Myocyte (in vitro differentiated cells): Measurements from ENCODE around the gene CEP162. TPM values are rescaled to one million over a fixed set of nuclear protein-coding genes. Genes with fewer than 3 reads are reported as not detected.
"Not testable (repeated sequence)": the region's sequence is repeated elsewhere in the genome, so short reads cannot be mapped to it uniquely, and the experiment has no call there.

Source experiments
- DNase-seq: peaks from one replicate; pipeline ENCODE4 v3.0.0-alpha.2; 2012; ENCODE audit warnings: low read depth
- total RNA-seq: library from RNA; depleted of rRNA; stranded (reverse); fragments of >200 nt; gene quantifications from 2 replicates; pipeline ENCODE4 v1.2.3, GENCODE V29; 2014

Gene CEP162
- total RNA-seq, 1 donor from 2014 or later, result 10.1 TPM

DNA sequence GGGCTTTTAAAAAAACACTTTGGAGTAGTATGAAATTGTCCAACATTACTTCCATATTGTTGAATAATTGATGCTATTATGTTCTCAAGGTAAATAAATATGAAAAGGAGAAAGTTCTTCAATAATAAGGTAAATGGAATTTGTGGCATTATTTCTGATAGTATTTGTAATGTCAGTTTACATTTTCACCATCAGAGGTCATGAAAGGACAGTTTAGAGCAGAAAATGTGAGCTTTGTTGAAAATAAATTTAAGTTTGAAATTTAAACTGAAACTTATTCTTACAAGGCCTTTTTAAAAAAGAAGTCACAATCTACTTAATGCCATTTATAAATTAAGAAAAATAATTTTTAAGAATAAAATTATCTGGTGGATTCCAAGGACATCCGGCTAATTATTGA is 15.8 kb upstream of the CEP162 start:
- DNase-seq, result peak; percentile 55

DNA sequence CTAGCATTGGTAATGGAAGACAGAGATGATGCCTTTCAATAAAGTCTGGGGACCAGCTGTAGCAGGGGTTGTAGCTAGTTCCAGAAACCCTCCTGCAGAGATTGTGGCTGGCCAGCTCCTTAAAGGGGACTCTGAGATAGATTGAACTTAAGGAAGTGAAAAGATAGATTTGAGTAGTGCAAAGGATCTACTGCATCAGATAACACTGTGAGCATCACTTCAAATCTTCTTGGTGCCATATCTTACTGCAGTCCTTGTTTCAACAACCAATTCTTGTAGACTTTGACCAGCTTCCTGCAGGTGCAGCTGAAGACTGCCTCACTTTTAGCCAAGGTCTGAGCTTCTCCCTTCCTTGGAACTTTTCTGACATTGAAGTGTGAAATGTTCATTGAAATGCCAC is 14.8 kb upstream of the CEP162 start:
- DNase-seq, result no peak

DNA sequence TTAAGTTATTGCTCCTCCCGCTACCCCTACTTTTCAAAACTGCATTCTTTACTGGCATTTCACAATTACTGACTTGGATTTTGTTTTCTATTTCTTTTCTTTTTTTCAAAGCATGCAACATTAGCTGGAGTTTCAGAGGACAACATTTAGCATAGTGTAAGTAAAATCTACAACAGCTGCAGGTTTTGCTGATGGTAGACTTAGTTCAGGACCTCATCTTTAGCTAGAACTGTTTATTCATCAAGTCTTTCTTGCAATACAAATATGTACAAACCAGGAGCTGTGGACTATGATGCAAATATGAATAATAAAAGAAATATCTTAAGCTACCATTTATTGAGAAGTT is 728 bp upstream of the CEP162 start:
- no peak for DNase-seq

DNA sequence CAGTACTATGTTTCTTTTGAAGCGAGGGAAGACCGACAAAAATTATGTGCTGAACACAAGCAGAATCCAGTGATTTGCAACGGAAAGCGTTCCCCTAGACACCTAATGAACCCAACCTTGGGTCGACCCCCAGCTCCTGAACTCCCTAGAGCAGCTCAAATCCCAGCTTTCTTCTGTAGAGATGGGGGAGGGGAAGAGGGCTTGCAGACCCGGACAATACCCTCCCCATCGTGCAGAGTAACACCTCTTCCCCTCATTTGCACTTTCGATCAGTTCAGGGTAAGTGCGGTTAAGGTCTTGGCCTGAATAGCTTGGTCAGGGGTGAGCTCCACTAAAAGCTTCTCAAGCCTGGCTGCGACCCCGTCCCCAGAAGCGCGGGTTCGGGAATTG is 404 bp downstream of the CEP162 start:
- no peak for DNase-seq

DNA sequence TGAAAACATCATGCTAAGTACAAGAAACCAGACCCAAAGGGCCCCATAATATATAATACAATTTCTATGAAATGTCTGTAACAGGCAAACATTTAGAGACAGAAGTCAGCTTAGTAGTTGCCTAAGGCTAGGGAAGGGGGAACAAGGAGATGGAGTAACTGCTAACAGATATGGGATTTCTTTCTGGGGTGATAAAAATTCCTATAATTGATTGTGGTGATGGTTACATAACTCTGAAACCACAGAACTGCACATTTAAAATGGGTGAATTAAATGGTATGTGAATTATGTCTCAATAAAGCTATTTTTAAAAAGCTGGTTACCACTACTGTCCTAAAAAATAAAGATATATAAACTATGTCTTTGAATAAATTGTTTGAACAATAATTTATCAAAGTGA is 3.2 kb downstream of the CEP162 start:
- no peak for DNase-seq

DNA sequence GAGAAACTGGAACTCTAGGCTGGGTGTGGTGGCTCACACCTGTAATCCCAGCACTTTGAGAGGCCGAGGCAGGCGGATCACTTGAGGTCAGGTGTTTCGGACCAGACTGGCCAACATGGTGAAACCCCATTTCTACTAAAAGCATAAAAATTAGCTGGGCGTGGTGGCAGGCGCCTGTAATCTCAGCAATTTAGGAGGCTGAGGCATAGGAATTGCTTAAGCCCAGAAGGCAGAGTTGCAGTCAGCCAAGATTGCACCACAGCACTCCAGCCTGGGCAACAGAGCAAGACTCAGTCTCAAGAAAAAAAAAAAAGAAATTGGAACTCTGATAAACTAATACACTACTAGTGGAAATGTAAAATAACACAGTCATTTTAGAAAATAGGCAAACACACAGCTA is 3.8 kb downstream of the CEP162 start:
- not testable (repeated sequence) for DNase-seq

DNA sequence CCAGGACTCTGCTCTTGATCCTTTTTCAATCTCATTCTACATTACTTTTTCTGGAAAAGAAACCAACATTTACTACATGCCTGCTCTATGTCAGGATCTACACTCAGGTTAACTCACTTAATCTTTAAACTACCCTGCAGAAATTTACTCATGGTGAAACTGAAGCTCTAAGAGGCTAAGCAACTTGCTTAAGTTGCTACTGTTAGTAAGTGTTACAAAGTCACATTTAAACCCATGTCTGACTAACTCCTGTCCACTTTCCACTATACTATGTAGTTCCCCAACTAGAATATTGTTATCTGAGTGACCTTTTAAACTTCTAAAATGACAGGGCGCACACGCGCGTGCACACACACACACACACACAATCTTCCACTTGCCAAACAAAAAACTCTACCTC is 5.0 kb downstream of the CEP162 start:
- DNase-seq, result no peak

DNA sequence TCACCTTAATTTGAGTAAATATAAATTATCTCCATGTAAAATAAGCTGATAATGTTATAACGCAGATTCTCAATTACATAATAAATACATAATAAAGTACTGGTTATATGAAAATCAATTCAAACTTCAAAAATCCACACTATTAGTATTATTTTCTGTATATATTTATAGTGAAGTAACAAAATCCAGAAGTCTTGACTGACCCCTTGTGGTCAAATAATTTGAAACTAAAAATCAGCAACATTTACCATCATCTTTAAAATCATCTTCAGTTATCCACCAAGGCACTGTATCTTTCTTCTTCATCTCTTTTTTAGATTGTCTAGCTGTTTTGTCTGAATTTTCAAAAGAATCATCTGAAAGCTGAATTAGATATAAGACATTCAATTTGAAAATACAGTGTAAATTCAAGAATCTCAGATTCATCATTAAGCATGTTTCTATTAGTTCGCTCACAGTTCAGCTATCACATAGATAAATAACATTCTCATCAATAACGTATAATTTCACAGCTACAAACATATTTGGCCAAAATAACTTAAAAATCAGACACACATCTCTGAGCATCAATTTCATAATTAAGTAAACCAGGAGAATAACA is 6.5 kb downstream of the CEP162 start:
- DNase-seq, result peak; percentile 41

DNA sequence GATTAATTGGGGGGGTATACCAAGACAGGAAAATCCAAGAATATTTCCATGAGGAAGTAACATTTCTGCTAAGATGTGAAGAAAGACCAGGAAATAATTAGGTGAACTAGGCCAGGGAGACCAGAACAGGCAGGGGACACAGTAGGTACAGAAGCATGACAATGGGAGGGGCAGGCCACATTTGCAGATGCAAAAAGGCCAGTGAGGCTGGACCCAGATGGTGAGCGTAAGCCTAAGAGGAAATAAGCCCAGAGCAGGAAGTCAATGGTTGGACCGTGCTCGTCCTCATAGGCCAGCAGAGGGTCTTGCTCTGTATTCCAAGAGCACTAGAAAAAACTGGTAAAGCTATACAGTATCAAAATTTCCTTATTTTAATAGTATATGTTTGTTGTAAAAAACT is 9.4 kb downstream of the CEP162 start:
- DNase-seq, result no peak

DNA sequence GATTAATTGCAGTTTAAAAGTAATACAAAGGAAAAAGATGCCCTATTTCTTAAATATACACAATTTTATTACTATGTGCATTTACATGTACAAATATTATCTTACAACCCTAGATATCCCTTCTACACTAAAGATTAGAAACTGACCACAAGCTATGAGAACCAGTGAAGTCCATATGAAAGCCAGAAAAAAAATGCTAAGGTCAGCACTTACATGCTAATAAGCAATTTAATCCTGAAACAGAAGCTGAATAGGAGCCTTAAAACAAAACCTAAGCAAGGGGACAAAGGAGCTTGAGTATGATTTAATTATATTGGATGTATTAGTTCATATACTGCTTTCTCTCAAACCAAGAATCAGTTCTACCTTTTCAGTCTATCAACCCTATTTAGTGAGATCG is 14.2 kb downstream of the CEP162 start:
- no peak for DNase-seq

DNA sequence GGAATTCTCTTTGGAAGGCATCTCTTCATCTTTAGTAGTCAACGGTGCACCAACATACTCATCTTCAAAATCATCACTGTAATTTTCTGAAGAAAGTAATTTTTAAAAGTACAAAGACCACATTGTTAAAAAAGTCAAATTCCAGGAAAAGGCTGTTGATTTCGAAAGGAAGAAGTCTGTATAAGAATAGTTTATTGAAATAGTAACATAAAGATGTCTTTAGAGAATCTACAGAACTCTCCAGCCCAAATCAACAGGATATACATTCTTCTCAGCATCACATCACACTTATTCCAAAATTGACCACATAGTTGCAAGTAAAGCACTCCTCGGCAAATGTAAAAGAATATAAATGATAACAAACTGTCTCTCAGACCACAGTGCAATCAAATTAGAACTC is 23.4 kb downstream of the CEP162 start:
- DNase-seq, result no peak

DNA sequence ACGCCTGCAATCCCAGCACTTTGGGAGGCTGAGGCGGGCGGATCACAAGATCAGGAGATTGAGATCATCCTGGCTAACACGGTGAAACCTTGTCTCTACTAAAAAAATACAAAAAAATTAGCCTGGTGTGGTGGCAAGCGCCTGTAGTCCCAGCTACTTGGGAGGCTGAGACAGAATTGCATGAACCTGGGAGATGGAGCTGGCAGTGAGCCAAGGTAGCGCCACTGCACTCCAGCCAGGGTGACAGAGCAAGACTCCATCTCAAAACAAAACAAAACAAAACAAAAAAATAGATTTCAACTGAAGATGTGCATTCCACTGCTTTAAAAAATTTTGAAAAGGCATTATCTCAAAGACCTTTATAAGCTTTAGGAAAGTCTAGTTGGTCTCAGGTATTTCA is 27.5 kb downstream of the CEP162 start:
- not testable (repeated sequence) for DNase-seq

DNA sequence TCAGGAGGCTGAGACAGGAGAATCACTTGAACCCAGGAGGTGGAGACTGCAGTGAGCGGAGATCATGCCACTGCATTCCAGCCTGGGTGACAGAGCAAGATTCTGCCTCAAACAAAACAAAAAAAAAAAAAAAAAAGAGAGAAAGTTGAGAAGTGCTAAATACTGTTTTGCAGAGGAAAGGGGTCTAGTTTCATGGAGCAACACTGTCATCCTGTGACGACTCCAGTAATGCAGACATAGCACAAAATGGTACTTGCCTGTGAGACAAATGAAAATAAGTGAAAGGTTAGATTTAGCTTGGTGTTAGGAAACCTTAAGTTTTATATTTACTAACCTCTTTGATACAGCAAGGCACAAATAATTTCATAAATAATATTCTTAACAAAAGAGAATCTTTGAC is 29.7 kb downstream of the CEP162 start:
- no peak for DNase-seq

DNA sequence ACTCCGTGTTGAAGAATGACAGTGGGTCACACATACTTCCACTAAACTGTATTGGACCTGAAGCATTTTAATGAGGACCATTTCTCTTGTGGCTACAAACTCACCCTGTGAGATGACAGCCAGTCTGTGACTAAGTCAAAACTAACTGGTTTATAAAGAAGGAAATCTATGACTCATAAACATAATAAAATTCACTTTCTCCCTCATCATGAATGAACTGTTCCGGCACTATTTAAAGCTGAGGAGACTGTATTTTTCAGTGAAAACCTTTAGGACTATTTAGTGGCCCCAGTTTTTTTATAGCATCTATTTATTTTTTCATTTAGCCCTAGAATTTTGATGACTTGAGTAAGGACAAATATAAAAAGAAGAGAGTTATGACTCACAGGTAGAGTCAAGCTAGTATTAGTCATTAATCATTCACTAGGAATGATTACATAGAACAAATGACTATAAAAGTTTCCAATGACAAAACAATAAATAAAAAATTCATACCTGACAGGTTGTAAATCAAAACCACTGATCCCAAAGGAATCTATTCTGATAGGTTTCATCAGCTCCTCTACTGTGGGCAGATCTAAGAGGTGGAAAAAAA is 34.2 kb downstream of the CEP162 start:
- DNase-seq, result peak; percentile 26

DNA sequence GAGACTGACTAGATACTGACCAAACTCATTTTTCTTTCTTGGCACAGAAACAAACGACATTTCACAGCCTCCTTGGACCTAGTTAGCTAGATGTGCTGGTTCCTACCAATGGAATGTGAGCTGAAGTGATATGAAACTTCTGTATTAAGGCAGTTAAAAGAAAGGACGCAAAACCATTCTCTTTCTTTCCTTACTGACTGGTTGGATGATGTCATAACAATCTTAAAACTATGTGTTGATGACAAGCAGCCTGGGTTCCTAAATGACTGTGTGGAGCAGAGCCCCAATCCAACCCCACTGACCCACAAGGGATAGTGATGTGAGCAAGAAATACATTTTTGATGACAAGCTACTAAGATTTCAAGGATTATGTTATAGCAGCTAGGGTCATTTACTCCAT is 35.6 kb downstream of the CEP162 start:
- no peak for DNase-seq

DNA sequence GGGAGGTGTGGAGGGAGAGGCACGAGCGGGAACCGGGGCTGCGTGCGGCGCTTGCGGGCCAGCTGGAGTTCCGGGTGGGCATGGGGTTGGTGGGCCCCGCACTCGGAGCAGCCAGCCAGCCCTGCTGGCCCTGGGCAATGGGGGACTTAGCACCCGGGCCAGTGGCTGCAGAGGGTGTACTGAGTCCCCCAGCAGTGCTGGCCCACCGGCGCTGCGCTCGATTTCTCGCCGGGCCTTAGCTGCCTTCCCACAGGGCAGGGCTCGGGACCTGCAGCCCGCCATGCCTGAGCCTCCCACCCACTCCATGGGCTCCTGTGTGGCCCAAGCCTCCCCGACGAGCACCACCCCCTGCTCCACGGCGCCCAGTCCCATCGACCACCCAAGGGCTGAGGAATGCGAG is 38.1 kb downstream of the CEP162 start:
- DNase-seq, result not testable (repeated sequence)

DNA sequence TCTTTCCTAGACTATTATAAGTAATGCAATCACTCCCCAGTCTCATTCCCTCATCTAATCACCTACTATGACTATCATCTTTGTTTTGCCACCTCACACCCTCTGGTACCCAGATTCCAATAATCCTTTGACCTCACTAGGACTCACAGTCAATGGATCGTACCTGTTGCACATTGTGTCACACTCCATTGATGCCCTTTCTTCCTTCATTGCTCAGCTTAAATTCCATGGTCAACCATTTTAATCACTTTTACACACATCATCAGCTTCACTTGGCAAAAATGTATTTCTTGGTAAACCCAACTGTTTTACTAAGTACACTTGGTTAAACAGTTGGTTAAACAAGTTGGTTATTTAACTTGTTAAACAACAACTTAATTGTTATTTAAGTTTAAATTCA is 44.0 kb downstream of the CEP162 start:
- no peak for DNase-seq

DNA sequence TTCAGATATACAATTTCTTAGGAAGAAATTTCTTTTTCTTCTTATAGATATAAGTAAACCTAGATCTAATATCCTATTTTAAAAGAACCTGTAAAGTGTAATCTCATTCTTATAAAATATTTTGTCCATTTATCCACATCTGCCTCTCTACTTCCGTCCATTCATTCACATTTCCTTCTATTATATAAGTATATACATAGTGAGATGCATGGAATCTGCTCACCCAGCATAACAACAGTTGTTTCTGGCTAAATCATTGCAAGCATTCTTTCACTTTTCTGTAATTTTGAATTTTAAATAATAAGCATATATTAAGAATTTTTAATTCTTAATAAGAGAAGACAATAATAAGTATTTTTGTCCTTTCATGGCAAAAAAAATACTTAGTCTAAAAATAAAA is 45.4 kb downstream of the CEP162 start:
- no peak for DNase-seq

DNA sequence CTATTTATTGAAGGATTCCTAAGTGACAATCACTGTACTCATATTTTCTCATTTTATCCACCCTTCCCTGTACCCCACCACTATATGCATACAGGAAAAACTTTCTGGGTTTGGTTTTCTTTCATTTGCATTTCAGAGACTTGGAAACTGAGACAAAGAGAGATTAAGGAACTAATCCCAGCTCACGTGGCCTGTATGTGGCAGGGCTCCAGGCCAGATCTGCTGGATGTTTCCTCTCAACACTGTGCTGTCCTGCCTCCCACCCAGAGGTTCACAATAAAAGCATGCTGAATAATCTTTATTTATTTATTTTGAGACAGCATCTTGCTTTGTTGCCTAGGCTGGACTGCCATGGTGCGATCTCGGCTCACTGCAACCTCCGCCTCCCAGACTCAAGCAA is 50.2 kb downstream of the CEP162 start:
- DNase-seq, result no peak

DNA sequence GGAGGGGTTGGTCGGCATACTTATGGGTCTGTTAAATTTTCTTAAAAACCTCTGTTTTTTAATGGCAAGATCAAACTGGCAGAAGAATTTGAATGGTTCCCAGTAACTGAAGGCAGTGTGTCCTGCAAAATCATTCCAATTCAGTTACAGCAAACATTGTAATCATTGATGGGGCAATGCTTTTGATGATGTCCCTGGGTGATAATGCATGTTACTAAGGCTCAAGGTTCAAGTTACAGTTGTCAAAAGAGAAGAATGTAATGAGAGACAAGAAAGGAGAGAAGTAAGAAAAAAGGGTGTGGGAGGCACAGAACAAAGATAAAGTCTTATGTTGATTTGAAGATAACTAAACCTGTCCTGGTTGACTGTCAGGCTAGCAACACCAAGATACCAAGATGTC is 54.9 kb downstream of the CEP162 start:
- no peak for DNase-seq

DNA sequence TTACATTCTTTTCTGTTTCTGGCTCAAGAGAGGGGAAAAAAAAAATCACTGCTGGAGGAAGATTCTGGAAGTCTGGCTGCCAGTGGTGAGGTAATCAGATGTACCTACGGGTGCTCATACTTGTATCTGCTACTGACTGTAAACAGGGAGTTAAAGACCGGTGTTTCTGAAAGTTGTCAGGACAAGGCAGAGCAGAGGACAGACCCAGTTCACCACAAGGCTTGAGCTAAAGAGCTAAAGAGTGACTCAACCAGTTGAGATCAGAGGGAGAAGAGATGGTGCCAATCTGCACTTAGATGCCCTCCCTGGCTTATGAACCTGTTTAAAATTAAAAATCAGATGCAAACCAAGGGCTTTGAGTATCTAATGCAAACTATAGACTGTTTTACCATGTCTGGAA is 55.4 kb downstream of the CEP162 start:
- DNase-seq, result no peak

DNA sequence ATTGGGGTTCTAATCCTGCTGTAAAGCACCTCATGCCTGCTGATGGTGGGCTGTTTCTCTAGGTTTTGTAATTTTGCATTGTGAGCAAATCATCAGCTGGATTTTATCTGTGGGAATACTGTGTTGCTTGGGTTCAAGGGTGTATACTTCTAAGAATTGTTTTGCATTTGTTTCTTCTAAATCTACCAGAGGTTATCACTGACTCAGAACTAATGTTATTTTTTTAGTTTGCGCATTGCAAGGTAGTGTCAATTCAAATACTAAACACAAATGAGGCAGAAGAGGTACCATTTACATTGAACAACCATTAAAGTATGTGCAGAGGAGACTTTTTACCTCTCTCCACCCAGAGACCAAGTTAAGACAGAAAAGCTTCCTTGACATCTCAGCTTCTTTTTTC is 60.0 kb downstream of the CEP162 start:
- DNase-seq, result no peak

DNA sequence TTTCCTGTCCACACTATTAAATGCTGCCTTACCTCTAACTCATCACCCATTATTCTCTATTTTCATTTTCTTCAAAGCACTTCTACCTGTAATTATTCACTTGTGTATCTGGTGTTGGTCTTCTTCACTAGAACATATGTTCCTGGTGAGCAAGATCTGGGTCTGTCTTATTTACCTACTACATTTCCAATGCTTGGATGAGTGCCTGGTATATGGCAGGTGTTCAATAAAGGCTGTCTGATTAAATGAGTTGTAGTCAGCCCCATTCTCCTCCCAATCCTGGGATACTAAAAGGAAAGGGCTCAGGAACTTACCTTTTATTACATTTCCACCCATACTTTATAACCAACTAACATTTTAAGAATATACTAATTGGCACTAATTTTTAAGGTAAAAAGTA is 61.0 kb downstream of the CEP162 start:
- DNase-seq, result no peak

DNA sequence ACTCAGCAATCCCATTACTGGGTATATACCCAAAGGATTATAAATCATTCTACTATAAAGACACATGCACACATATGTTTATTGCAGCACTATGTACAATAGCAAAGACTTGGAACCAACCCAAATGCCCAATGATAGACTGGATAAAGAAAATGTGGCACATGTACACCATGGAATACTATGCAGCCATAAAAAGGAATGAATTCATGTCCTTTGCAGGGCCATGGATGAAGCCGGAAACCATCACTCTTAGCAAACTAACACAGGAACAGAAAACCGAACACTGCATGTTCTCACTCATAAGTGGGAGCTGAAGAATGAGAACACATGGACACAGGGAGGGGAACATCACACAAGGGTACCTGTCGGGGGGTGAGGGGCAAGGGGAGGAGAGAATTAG is 63.1 kb downstream of the CEP162 start:
- DNase-seq, result not testable (repeated sequence)
